ENCODE measurements around the gene FRMD1. TPM values are rescaled to one million over a fixed set of nuclear protein-coding genes. Genes with fewer than 3 reads are reported as not detected.
A peak's percentile ranks its signal among the peaks of the same experiment; 100 is the strongest.

FRMD1 gene
- total RNA-seq, 1 donor from 2014 or later, result 7.6 TPM

DNA sequence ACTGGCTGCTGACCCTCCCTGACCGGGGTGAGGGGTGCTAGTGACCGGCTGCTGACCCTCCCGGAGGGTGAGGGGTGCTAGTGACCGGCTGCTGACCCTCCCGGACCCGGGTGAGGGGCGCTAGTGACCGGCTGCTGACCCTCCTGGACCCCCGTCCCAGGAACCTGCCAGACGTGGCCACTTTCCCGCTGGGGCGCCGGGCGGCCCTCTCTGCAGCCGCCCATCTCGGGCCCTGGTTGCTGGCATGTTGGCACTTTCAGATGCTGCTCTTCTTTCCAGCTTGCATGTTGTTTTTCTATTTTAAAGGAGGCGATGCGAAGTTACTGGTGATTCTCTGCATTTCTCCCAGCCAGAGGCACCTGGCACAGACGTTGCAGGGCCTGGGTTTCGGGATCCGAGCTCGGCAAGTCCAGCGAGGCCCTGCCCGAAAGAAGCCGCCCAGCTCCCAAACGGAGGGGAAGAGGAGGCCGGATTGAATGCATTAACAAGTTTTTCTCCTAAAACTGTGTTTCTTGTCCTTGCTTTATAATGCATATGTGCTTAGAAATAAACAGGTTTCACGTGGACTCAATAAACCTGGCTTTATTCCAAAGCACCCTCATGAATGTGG, 34.4 kb downstream of the FRMD1 start:
- DNase-seq (ENCODE audit: low spot score), result no peak

DNA sequence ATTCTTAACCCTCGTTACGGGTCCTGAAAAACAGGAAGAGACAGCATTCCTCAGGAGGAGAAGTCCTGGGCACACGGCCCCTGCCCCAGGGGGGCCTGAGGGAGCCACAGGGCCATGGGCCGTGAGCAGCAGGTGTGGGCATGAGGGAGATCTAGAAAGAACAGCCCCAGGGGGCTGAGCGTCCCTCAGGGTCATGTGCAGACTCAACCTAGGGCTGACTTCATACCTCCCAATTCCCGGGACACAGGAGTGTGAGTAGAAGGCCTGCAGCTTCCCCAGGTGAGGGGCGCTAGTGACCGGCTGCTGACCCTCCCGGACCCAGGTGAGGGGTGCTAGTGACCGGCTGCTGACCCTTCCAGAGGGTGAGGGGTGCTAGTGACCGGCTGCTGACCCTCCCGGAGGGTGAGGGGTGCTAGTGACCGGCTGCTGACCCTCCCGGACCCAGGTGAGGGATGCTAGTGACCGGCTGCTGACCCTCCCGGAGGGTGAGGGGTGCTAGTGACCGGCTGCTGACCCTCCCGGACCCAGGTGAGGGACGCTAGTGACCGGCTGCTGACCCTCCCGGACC, 35.1 kb downstream of the FRMD1 start:
- no peak for DNase-seq (ENCODE audit: low spot score)

- DNase-seq (ENCODE audit: low spot score), result no peak
These were observed 35.7 kb downstream of the FRMD1 start for GRCh38 chr6:168043193-168043847.

- no peak for DNase-seq (ENCODE audit: low spot score)
These were observed 36.4 kb downstream of the FRMD1 start for GRCh38 chr6:168042426-168043192.

GRCh38 chr6:168041928-168042327, 37.1 kb downstream of the FRMD1 start:
- DNase-seq (ENCODE audit: low spot score), result no peak

- DNase-seq (ENCODE audit: low spot score), result no peak
These were observed 38.0 kb downstream of the FRMD1 start for GRCh38 chr6:168040856-168041496.

DNA sequence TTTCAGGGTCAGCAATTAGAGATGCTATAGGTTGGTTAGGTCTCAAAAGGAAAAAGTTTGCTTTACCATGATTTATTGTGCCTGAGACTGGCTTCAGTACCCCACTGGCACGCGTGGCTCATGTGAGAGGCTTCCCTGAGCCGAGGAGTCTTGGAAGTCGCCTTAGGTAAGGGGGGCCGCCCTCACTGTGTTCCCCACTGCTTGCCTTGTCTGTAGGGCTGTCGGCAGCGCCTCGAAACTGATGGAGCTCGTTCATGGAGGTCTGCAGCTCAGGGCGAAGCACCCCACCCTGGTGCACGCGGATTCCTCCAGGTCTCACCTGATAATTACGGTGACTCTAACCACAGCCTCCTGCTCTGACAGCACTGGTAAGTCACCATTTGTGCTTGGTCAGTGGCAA, 39.2 kb downstream of the FRMD1 start:
- peak; percentile 39 for DNase-seq (ENCODE audit: low spot score)

GRCh38 chr6:168039301-168039700, 39.7 kb downstream of the FRMD1 start:
- DNase-seq (ENCODE audit: low spot score), result peak; percentile 65

GRCh38 chr6:168038576-168039140, 40.4 kb downstream of the FRMD1 start:
- DNase-seq (ENCODE audit: low spot score), result peak; percentile 84

DNA sequence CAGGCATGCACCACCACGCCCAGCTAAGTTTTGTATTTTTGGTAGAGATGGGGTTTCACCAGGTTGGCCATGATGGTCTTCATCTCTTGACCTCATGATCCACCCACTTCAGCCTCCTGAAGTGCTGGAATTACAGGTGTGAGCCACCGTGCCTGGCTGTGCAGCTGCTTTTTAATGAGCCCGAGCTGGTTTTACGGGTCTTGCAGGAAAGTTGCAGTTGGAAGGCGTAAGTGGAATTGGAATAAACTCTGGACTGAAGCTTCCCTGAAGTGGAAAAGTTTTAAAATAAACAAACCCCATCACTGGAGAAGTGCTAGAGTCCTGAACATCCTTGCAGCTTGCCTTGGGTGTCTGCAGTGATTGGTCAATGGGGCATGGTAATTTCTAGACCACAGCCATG, 41.2 kb downstream of the FRMD1 start:
- DNase-seq (ENCODE audit: low spot score), result peak; percentile 51

DNA sequence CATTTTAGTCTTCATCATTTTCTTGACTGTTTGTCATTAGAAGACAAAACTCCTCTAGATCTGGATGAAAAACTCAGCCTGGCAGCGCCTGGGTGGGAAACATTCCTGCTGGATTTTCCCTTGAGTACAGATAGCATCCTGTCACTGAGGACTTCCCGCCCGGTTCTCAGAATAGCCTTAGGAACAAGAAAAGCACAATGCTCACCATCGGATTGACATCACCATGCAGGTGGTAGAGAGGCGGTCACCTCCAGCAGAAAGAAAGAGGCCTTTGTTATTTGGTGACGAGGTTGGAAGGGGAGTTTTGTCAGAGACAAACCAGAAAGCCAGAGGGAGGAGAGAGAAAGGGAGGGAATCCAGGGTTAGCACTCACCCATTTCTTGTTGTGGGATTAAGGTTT, 41.8 kb downstream of the FRMD1 start:
- DNase-seq (ENCODE audit: low spot score), result peak; percentile 28

DNA sequence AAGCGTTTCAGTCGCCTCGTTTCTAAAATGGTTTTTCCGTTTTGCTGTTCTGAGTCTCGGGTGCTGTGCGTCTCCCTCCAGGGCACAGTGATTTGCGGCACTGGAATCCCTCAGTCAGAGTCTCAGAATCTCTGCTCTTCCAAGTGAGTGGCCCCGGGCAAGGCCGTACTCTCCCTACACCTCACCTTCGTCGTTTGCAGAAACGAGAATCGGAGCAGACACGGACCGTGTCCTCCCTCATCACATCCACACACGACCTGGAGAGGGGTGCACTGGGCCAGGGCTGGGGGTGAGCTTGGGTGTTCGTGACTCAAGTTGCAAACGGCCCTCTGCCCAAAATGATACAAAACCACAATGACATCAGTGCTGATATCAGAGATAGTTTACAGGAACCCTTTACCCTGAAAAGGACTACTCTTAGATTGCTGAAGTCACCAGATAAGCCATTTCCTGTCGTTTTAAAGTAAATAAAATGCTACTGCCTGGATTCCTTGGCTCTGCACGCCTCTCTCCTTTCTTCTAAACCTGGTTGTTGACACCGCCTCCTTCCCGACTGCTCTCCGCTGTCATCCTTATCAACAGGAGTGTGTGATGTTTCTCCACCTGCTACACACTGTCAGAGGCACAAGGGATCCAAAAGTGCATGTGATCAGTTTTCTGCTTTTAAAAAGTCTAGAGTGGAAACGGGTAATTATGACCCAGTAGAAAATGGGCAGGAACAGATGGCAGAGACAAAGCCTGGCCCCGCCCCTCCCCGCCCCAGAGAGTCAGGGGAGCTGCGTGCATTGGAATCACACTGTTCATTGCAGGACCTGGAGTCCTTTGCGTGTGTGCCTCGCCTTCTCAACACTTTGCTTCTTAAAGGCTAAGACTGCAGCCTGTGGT, 43.1 kb downstream of the FRMD1 start:
- DNase-seq (ENCODE audit: low spot score), result peak; percentile 82

DNA sequence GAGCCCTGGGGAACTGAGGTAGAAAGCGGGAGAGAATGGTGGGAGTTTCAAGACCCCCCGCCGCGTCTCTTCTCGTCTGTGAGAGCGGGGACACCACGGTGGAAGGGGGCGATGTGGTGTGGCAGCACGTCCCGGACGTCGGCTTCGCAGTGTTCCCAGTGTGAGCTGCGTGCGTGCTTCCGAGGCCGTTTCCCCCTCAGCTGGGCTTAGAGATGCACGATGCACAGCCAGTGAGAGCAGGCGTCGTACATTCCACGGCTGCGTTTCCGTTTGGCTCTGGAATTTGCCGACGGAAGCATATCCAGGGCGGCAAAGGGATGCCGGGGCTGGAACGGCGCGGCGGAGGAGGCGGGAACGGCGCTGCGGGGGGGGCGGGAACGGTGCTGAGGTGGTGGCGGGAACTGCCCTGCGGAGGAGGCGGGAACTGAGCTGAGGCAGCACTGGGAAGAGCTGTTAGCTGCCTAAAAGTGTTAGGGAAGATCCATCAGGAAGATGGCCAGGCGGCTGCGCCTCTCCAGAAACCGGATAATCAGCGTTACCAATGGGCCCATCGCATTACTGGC, 43.8 kb downstream of the FRMD1 start:
- DNase-seq (ENCODE audit: low spot score), result peak; percentile 90

DNA sequence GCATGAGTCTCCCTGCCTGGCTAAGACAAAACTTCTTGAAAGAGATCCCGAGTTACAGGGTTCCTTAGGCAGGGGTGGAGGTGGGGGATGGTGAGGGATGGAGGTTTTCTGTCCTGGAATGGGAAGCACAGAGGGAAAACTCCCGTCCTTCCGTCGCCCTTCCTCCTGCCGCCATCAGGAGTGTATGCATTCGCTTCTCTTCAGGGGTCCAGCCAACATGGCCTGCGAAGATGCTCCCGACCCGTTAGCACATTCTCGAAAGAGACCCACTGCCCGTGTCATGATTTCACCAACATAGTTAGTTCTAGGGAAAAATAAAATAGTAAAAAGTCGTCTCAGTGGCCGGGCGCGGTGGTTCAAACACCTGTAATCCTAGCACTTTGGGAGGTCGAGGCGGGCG, 44.5 kb downstream of the FRMD1 start:
- DNase-seq (ENCODE audit: low spot score), result peak; percentile 84

GRCh38 chr6:168033791-168034190, 45.2 kb downstream of the FRMD1 start:
- peak; percentile 55 for DNase-seq (ENCODE audit: low spot score)

DNA sequence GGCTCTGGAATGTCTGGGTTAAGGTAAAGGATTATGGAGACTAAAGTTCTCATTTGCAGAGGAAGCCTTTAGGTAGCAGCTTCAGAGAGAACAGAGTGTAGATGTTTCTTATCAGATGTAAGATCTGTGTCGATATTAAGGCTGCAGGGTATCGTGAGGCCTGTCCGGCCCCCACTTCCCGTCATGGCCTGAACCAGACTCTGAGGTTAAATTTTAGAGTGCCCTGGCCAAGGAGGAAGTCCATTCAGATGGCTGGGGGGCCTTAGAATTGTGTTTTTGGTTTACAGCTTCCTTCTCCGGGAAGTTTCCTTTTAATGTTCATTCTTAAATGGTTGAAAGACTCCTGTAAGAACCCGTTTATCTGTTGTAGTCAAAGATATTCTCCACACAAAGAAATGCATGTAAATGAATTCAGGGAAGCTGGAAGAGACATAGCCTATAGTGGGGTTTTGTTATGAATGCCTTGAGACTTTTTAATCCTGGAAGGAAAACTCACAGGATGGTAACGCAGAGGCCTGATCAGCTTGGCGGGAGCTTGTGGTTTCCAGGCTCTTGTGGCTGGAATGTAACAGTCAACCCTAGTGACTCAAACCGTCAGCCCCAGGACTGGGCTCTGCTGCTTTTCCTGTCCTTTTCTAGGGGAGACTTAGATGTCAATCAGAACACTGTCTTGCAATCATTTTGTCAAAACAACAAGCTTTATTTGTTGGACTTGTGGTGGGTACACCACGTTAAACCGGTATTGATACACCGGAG, 46.8 kb downstream of the FRMD1 start:
- peak; percentile 51 for DNase-seq (ENCODE audit: low spot score)

DNA sequence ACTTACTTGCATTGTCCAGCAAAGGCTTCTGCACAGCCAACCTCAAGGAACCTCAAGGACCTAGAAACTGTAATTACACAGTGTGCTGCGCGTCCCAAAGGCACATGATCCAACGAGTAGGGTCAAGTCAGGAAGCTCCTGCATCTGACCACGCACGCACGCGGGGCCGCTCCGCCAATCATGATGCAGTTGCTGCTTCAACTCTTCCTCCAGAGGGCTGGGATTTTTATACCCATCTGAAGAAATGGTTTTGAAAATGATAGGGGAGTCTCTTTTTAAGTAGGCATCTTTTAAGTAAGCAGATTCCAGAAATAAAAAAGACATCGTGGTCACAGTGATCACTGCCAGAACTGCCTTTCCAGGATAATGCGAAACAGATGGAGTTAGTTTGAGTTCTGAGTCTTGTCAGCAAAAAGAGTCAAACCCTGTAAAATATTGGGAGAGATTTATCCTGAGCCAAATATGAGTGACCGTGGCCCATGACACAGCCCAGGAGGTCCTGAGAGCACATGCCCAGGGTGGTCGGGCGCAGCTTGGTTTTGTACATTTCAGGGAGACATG, 47.5 kb downstream of the FRMD1 start:
- DNase-seq (ENCODE audit: low spot score), result peak; percentile 60

- no peak for DNase-seq (ENCODE audit: low spot score)
These were observed 48.1 kb downstream of the FRMD1 start for GRCh38 chr6:168030908-168031307.
